ENCODE measurements around the gene MINAR2. TPM values are rescaled to one million over a fixed set of nuclear protein-coding genes. Genes with fewer than 3 reads are reported as not detected.

Gene MINAR2
- total RNA-seq = not detected

GRCh38 chr5:129747572-129748407 lies at the start of gene MINAR2:
MINAR2 (plus strand) TSS chr5:129748094; CDS start chr5:129748191, 97 bp downstream.
- Mint-ChIP-seq H3K36me3 (no peaks in the 10 kb centered on the region), H3K27me3 (peaks cover 3% of the 10 kb centered on the region), H3K4me1 (ENCODE audit: low read depth) (no peaks in the 10 kb centered on the region), H3K9me3 (no peaks in the 10 kb centered on the region), H3K4me3 (no peak within 1 kb of the TSS), H3K27ac (no peak within 1 kb of the TSS)
- intact Hi-C loops (cut with micrococcal nuclease) = no loop called here
- ChIA-PET POLR2A (interaction anchor here (0.6 kb wide), 1 partner anchor 622 kb away, joined by 4 read pairs; no protein-coding TSS in a partner anchor), CTCF (no interaction called here)
- DNase-seq = no peak

- ChIA-PET CTCF (no interaction called here), POLR2A (no interaction called here)
- intact Hi-C loops (cut with micrococcal nuclease) = no loop called here
- Mint-ChIP-seq H3K36me3 (no peaks in the 10 kb centered on the region), H3K27me3 (no peaks in the 10 kb centered on the region), H3K4me1 (ENCODE audit: low read depth) (no peaks in the 10 kb centered on the region), H3K4me3 (no peak overlapping the region), H3K9me3 (no peaks in the 10 kb centered on the region), H3K27ac (no peak overlapping the region)
- DNase-seq = no peak
Measured at GRCh38 chr5:129698661-129699060, 49.2 kb upstream of the MINAR2 start.

GRCh38 chr5:129716235-129716634 lies 31.7 kb upstream of the MINAR2 start:
- H3K27ac Mint-ChIP-seq = no peak overlapping the region
- no peaks in the 10 kb centered on the region for H3K4me1 Mint-ChIP-seq (ENCODE audit: low read depth)
- intact Hi-C loops (cut with micrococcal nuclease) = no loop called here
- no peak for DNase-seq
- no peaks in the 10 kb centered on the region for H3K9me3 Mint-ChIP-seq
- no peaks in the 10 kb centered on the region for H3K36me3 Mint-ChIP-seq
- ChIA-PET POLR2A (no interaction called here), CTCF (no interaction called here)
- no peak overlapping the region for H3K4me3 Mint-ChIP-seq
- H3K27me3 Mint-ChIP-seq = no peaks in the 10 kb centered on the region

GRCh38 chr5:129716651-129717050 lies 31.2 kb upstream of the MINAR2 start:
- DNase-seq = no peak
- intact Hi-C loops (cut with micrococcal nuclease) = no loop called here
- ChIA-PET CTCF (no interaction called here), POLR2A (no interaction called here)
- H3K4me3 Mint-ChIP-seq = no peak overlapping the region
- H3K4me1 Mint-ChIP-seq (ENCODE audit: low read depth) = no peaks in the 10 kb centered on the region
- no peaks in the 10 kb centered on the region for H3K27me3 Mint-ChIP-seq
- H3K27ac Mint-ChIP-seq = no peak overlapping the region
- no peaks in the 10 kb centered on the region for H3K36me3 Mint-ChIP-seq
- no peaks in the 10 kb centered on the region for H3K9me3 Mint-ChIP-seq

- no peak for DNase-seq
- Mint-ChIP-seq H3K9me3 (no peaks in the 10 kb centered on the region), H3K36me3 (no peaks in the 10 kb centered on the region), H3K4me1 (ENCODE audit: low read depth) (no peaks in the 10 kb centered on the region), H3K27me3 (no peaks in the 10 kb centered on the region), H3K4me3 (no peak overlapping the region), H3K27ac (no peak overlapping the region)
- ChIA-PET CTCF (no interaction called here), POLR2A (no interaction called here)
- intact Hi-C loops (cut with micrococcal nuclease) = no loop called here
Measured at GRCh38 chr5:129717751-129718310, 30.1 kb upstream of the MINAR2 start.

- no peaks in the 10 kb centered on the region for H3K36me3 Mint-ChIP-seq
- H3K27ac Mint-ChIP-seq = no peak overlapping the region
- DNase-seq = no peak
- no peaks in the 10 kb centered on the region for H3K27me3 Mint-ChIP-seq
- ChIA-PET CTCF (no interaction called here), POLR2A (no interaction called here)
- no peaks in the 10 kb centered on the region for H3K9me3 Mint-ChIP-seq
- no peak overlapping the region for H3K4me3 Mint-ChIP-seq
- no peaks in the 10 kb centered on the region for H3K4me1 Mint-ChIP-seq (ENCODE audit: low read depth)
- intact Hi-C loops (cut with micrococcal nuclease) = no loop called here
Measured at GRCh38 chr5:129718471-129719090, 29.3 kb upstream of the MINAR2 start.

GRCh38 chr5:129724222-129724621 lies 23.7 kb upstream of the MINAR2 start:
- H3K27ac Mint-ChIP-seq = no peak overlapping the region
- POLR2A ChIA-PET = no interaction called here
- intact Hi-C loops (cut with micrococcal nuclease) = no loop called here
- no peaks in the 10 kb centered on the region for H3K4me1 Mint-ChIP-seq (ENCODE audit: low read depth)
- no peaks in the 10 kb centered on the region for H3K9me3 Mint-ChIP-seq
- H3K27me3 Mint-ChIP-seq = peaks cover 3% of the 10 kb centered on the region
- H3K4me3 Mint-ChIP-seq = no peak overlapping the region
- no peak for DNase-seq
- H3K36me3 Mint-ChIP-seq = no peaks in the 10 kb centered on the region
- CTCF ChIA-PET = no interaction called here

GRCh38 chr5:129724647-129725046 lies 23.2 kb upstream of the MINAR2 start:
- CTCF ChIA-PET = no interaction called here
- no peaks in the 10 kb centered on the region for H3K4me1 Mint-ChIP-seq (ENCODE audit: low read depth)
- peaks cover 3% of the 10 kb centered on the region for H3K27me3 Mint-ChIP-seq
- intact Hi-C loops (cut with micrococcal nuclease) = no loop called here
- no peak overlapping the region for H3K4me3 Mint-ChIP-seq
- H3K9me3 Mint-ChIP-seq = no peaks in the 10 kb centered on the region
- no peaks in the 10 kb centered on the region for H3K36me3 Mint-ChIP-seq
- H3K27ac Mint-ChIP-seq = no peak overlapping the region
- no peak for DNase-seq
- POLR2A ChIA-PET = no interaction called here

GRCh38 chr5:129739773-129740172 lies 8.1 kb upstream of the MINAR2 start:
- ChIA-PET POLR2A (no interaction called here), CTCF (no interaction called here)
- Mint-ChIP-seq H3K9me3 (no peaks in the 10 kb centered on the region), H3K27ac (no peak overlapping the region), H3K4me1 (ENCODE audit: low read depth) (no peaks in the 10 kb centered on the region), H3K27me3 (peaks cover 2% of the 10 kb centered on the region), H3K36me3 (no peaks in the 10 kb centered on the region), H3K4me3 (no peak overlapping the region)
- DNase-seq = no peak
- intact Hi-C loops (cut with micrococcal nuclease) = no loop called here

- DNase-seq = no peak
- Mint-ChIP-seq H3K36me3 (no peaks in the 10 kb centered on the region), H3K27me3 (no peaks in the 10 kb centered on the region), H3K27ac (no peak overlapping the region), H3K4me3 (no peak overlapping the region), H3K9me3 (no peaks in the 10 kb centered on the region), H3K4me1 (ENCODE audit: low read depth) (no peaks in the 10 kb centered on the region)
- intact Hi-C loops (cut with micrococcal nuclease) = no loop called here
- ChIA-PET CTCF (interaction anchor here (0.5 kb wide), 1 partner anchor 80 kb away, joined by 3 read pairs; no protein-coding TSS in a partner anchor), POLR2A (no interaction called here)
Measured at GRCh38 chr5:129743541-129744187, 4.2 kb upstream of the MINAR2 start.

- no peaks in the 10 kb centered on the region for H3K4me1 Mint-ChIP-seq (ENCODE audit: low read depth)
- no peak for DNase-seq
- no peaks in the 10 kb centered on the region for H3K27me3 Mint-ChIP-seq
- H3K4me3 Mint-ChIP-seq = no peak overlapping the region
- no peaks in the 10 kb centered on the region for H3K9me3 Mint-ChIP-seq
- intact Hi-C loops (cut with micrococcal nuclease) = no loop called here
- H3K36me3 Mint-ChIP-seq = no peaks in the 10 kb centered on the region
- ChIA-PET POLR2A (no interaction called here), CTCF (no interaction called here)
- no peak overlapping the region for H3K27ac Mint-ChIP-seq
Measured at GRCh38 chr5:129745997-129746396, 1.9 kb upstream of the MINAR2 start.

GRCh38 chr5:129746876-129747275 lies 1.0 kb upstream of the MINAR2 start:
- Mint-ChIP-seq H3K4me3 (no peak overlapping the region), H3K36me3 (no peaks in the 10 kb centered on the region), H3K4me1 (ENCODE audit: low read depth) (no peaks in the 10 kb centered on the region), H3K27me3 (no peaks in the 10 kb centered on the region), H3K9me3 (no peaks in the 10 kb centered on the region), H3K27ac (no peak overlapping the region)
- DNase-seq = no peak
- intact Hi-C loops (cut with micrococcal nuclease) = no loop called here
- CTCF ChIA-PET = no interaction called here
- POLR2A ChIA-PET = no interaction called here
